Activated naive CD4-positive, alpha-beta T cell (primary cell): ENCODE results near the gene RPL31.

ENCODE experiments used
- DNase-seq, 4 experiments: peaks; one replicate each; lab custom pipeline; 2025; lab: John Stamatoyannopoulos, UW

RPL31 gene

DNA sequence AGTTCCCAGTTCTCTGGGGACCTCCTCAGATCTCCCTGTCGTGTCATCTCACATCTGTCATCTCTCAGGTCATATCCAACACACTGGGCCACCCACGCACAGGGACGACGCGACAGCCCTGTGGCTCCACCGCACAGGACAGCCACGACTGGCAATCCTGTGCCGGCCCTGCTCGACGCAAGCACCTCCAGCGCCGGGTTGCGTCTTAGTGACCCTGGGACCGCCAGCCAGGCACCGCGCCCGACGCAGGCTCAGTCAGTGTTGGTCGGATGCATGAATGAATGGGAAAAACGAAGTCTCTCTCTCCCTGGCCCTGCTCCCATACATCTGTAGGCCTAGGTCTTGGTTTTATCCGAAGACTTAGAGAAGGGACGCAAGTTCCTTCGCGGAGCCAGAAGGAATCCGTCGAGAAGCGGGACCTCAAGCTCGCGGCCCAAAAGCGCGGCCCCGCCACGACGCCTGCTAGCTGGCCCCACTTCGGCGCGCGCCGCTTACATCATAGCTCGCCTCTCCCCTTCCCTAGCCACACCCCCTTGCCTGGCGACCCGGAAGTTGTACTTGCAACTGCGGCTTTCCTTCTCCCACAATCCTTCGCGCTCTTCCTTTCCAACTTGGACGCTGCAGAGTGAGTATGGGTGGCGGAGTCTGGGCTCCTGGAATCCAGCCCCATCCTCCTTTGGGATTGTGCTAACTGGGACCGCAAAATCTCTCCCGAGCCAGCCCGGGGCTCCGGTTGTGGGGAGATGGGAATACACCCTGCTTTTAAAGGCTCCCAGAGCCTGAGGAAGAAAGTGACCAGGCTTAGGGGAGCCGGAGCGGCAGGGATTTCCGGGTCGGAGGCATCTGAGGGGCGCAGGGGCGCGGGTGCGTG lies at the start of gene RPL31:
Gene RPL31, plus strand, starts transcription at position 599 of the 871 bp plus-strand sequence. CDS start 413 bp downstream, outside the sequence.
- peak; percentile 83 to 92 (median 86) for DNase-seq

DNA sequence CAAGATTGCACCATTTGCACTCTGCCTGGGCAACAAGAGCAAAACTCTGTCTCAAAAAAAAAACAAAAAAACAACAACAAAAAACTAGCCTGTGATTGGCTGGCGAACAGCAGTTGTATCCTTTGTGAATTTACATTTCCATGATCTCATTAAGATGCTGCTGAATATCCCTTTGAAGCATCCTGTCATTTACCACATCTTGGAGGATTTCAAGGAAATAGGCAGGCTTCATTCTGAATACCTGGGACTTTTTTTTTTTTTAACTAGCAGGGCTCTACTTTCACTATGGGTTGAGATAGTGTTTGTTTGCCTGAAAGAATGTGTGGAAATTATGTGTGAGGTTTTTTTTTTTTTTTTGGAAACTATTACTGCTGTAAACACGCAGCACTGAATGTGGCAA lies 49.6 kb upstream of the RPL31 start:
- DNase-seq: no peak

DNA sequence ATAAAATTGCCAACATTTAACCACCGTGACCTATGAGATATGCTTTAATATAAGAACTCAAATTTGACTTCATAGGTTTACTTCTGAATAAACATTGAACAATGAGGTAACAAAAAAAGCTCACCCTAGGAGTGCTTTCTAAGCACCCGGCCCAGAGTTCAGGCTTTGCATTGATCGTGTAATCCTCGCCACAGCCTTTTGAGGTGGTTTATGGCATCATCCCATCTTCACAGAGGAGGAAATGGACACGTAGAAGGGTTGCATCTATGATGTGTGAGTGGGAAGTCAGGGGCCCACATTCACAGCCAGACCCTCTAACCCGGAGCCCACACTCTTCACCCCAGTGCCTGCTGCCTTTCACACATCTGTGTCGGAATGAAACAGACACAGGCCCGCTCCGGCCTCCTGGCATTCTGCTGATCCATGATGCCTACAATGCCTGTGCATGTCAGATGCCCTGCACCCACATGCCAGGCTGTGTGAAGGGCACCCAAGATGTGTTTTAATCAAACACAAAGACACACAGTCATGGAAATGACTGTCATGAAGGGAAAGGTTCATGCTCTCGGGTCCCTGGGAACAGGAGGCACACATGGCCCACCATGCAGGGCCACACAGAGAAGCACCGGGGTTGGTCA lies 48.6 kb upstream of the RPL31 start:
- no peak for DNase-seq

DNA sequence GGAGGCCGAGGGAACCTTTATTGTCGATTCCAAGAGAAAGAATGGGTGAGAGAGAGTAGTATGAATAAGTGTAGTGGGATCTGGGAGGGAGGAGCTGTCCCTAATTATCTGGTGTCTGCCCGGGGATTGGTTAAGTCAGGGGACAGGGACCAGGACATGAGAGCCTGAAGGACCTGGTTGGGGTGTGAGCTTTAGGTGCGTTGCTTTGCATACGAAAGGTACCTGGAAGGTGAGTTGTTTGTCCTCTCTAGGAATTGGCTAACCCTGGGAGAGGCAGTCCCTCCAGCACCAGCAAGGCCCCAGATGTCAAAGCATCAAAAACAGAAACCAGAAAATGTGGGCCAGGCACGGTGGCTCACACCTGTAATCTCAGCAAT lies 48.1 kb upstream of the RPL31 start:
- no peak for DNase-seq

DNA sequence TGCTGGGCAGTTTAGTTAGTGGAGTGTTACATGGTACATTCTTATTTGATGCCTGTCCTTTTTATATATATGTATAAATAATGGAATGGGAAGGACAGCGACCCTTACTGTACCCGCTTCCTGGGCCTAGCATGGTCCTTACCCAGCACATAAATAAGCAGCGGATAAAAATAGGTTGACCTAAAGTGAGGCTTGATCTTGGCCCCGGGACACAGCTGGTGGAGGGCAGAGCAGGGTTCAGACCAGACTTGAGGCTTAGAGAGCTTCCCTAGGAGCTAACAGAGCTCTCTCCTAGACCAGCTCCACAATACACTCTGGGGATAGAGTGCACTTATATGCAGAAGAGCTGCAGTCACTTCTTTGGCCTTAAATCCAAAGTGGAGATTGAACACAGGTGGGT lies 46.9 kb upstream of the RPL31 start:
- no peak for DNase-seq

- DNase-seq: no peak
Observed at GRCh38 chr2:100956081-100956480, 46.0 kb upstream of the RPL31 start.

- DNase-seq: no peak
Observed at GRCh38 chr2:100957996-100958653, 44.0 kb upstream of the RPL31 start.

- no peak for DNase-seq
Observed at GRCh38 chr2:100959225-100959880, 42.7 kb upstream of the RPL31 start.

- no peak for DNase-seq
Observed at GRCh38 chr2:100960688-100961087, 41.4 kb upstream of the RPL31 start.

DNA sequence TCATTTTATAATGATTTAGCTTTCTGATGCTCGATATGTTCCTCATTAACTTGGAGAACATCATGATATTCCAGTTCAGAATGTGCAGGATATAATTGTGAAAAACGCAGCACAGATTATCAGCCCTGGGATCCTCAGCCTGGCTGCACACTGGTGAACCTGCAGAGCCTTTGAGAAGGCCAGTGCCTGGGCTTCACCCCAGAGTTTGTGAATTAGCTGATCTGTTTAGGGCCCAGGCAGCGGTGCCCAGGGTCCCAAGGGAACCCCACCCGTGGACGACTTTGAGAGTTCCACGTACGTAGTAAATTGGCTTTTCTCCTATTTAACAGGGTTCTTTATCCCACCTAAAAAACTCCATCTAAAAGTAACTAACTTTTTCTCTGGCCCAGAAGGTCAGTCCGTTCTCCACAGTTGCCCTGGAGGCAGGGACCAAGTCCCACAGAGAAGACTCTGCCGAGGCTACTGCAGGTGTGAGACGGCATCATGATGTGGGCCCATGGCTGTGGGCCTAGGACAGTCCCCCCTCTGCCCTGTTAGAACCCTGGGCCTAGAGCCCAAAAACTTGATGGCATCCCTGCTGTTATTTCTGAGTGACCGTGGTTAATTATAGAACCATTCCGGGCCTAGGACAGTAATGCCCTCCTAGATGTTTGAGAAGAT lies 39.6 kb upstream of the RPL31 start:
- DNase-seq: no peak

DNA sequence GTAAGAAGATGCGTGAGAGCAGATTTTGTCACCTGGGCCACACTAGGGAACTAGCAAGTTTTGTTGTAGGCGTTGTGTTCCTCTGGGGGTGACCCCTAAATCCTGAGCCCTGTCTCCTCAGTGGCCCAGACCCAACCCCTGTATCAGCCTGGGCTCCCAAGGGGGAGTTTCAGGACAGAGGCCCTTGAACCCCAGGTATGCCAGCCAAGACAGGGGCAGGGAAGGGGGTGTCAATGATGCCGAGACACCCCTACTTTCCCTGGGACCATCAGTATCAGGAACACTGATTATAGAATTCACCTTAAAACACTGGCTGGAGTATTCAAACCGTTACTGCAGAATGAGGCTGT lies 39.1 kb upstream of the RPL31 start:
- no peak for DNase-seq

- DNase-seq: peak in 1 of 4 experiments; percentile 26
Observed at GRCh38 chr2:100964222-100964621, 37.9 kb upstream of the RPL31 start.

DNA sequence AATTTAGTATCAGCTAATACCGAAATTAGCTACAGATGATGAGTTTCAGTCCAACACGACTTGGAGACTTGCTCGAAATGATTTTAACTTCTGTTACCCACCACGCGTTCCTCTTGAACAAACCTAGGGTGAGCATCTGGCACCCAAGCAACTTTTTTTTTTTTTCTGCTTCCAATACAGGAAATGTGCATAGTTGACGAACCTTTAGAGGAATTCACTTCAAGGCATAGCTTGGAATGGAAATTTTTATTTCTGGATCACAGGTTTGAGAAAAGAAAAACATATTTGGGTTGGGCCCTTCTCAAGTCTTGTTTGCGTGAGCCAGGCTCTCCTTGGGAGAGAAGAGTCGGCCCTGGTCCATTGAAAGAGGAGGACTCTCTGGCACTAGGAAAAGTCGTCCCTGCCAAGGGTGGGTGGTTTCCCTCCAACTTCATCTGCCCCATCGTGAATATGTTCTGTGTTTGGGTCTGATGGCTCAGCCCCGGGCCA lies 37.4 kb upstream of the RPL31 start:
- DNase-seq: no peak

DNA sequence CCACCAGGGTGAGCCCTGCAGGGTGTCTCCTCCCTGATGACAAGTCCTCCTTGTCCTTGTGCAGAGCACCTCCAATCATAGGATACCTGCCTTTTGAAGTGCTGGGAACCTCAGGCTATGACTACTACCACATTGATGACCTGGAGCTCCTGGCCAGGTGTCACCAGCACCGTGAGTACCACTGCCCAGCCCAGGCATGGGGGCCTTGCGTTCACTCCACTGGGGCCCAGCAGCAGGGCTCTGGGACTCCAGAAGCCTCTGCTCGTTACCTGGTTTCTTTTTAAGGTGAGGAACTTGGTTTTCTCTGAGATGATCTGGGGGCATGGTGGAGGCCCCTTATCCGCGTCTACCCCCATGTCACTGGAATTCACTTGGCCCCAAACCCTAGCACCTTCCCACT lies 36.5 kb upstream of the RPL31 start:
- DNase-seq: no peak

- no peak for DNase-seq
Observed at GRCh38 chr2:100967716-100968115, 34.4 kb upstream of the RPL31 start.

- DNase-seq: no peak
Observed at GRCh38 chr2:100968146-100969145, 33.6 kb upstream of the RPL31 start.

DNA sequence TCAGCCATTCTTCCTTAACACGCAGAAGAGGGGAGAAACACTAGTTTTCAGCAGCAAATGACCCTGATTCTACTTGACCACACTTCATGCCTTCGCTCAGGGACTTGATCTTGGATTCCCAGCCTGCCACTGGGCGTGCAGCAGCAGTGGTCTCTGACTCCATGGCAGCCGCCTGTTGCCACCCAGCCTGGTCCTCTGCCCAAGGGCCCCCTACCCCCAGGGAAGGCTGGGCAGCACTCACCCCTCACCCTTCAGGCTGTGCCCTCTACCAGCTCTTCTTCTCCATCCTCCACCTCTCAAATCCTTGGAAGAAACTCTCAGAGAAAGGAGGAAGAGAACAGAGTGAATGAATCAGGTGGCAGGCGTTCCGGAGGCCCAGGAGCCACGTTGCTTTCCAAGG lies 32.1 kb upstream of the RPL31 start:
- DNase-seq: no peak

- DNase-seq: no peak
Observed at GRCh38 chr2:100971221-100971620, 30.9 kb upstream of the RPL31 start.

DNA sequence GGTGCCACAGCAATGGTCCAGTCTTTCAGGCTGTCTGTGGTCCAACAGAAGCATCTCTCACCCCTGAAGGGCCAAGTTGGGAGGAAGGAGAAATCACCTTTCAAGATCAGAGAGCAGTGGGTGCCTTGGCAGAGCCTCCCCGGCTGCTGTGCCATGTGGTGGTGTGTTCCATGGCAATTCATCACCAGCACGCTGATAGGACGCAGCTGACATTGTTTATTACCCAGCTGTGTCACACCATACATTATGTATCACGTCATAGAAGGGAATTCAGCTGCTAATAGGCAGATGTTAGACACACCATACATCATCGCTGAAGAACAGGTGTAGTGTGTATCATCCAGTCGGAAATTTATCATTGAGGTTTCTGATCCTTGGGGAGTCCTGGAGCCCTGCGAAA lies 29.6 kb upstream of the RPL31 start:
- no peak for DNase-seq

GRCh38 chr2:100974712-100975520 lies 27.2 kb upstream of the RPL31 start:
- no peak for DNase-seq
